Measurements from ENCODE around the gene KMO.

The KMO gene

DNA sequence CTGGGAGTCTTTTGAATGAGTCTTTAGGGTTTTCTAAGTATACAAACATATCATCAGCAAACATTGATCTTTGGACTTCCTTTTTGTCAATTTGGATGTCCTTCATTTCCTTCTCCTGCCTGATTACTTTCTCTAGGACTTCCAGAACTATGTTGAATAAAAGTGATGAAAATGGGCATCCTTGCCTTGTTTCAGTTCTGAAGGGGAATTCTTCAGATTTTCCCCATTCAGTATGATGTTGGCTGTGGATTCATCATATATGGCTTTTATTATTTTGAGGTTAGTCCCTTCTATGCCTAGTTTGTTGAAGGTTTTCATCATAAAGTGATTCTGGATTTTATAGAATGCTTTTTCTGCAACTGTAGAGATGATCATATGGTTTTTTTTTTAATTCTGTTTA lies 42.0 kb downstream of the KMO start:
- POLR2A ChIA-PET, result no interaction called here
- Histone ChIP-seq H3K4me3 (ENCODE audit: control insufficient read depth in 1 of 7, extremely low read depth in 1 of 7, insufficient read depth in 4 of 7, low read depth in 2 of 7, low read length in 6 of 7) (no peak overlapping the region), H3K4me1 (ENCODE audit: control extremely low read depth in 1 of 4, control insufficient read depth in 4 of 4, insufficient read depth in 4 of 4, low read length in 3 of 4) (no peaks in the 10 kb centered on the region), H3K9me3 (ENCODE audit: control extremely low read depth in 1 of 5, control insufficient read depth in 4 of 5, insufficient read depth in 2 of 5, low read depth in 1 of 5, low read length in 4 of 5) (peaks cover 0 to 12% (median 2%) of the 10 kb centered on the region in 5 experiments), H3K36me3 (ENCODE audit: control insufficient read depth in 4 of 4, insufficient read depth in 4 of 4, low read length in 3 of 4) (no peaks in the 10 kb centered on the region), H3K27ac (ENCODE audit: insufficient read depth in 1 of 2, low read depth in 1 of 2, low read length in 2 of 2, poor library complexity in 1 of 2, severe bottlenecking in 2 of 2) (no peak overlapping the region), H3K27me3 (replicated peaks in 2 of 5; ENCODE audit: control insufficient read depth in 4 of 5, insufficient read depth in 5 of 5, low read length in 4 of 5) (no peaks in the 10 kb centered on the region)
- CTCF ChIA-PET, result no interaction called here
- no peak for DNase-seq

DNA sequence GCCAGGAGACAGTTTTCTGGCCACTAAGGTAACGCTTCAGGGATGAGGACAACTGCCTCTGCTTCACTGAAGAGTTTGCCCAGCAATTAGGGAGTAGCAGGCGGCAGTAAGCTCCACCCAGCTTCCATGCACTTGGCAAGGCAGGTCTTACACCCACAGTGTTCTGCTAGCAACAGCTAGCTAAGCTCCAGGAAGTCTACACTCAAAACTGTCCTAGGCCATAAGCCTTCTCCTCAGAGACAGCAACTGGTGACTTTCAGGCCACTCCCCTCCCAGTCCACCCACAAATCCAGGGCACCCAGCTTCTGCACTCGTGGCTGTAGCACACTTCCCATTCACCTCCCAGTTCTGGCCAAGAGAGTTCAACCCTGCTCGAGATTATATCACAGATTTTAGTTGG lies 47.3 kb downstream of the KMO start:
- WGBS (ENCODE audit: insufficient coverage), result 86% methylated on average over 4 of the region's 4 CpGs
- H3K9me3 ChIP-seq (ENCODE audit: control extremely low read depth in 1 of 5, control insufficient read depth in 4 of 5, insufficient read depth in 2 of 5, low read depth in 1 of 5, low read length in 4 of 5), result peaks cover 0 to 19% (median 2%) of the 10 kb centered on the region in 5 experiments
- no peak overlapping the region for H3K4me3 ChIP-seq (ENCODE audit: control insufficient read depth in 1 of 7, extremely low read depth in 1 of 7, insufficient read depth in 4 of 7, low read depth in 2 of 7, low read length in 6 of 7)
- H3K27me3 ChIP-seq (replicated peaks in 2 of 5; ENCODE audit: control insufficient read depth in 4 of 5, insufficient read depth in 5 of 5, low read length in 4 of 5), result no peaks in the 10 kb centered on the region
- H3K4me1 ChIP-seq (ENCODE audit: control extremely low read depth in 1 of 4, control insufficient read depth in 4 of 4, insufficient read depth in 4 of 4, low read length in 3 of 4), result no peaks in the 10 kb centered on the region
- ChIA-PET CTCF (no interaction called here), POLR2A (no interaction called here)
- H3K36me3 ChIP-seq (ENCODE audit: control insufficient read depth in 4 of 4, insufficient read depth in 4 of 4, low read length in 3 of 4), result no peaks in the 10 kb centered on the region
- H3K27ac ChIP-seq (ENCODE audit: insufficient read depth in 1 of 2, low read depth in 1 of 2, low read length in 2 of 2, poor library complexity in 1 of 2, severe bottlenecking in 2 of 2), result no peak overlapping the region
- no peak for DNase-seq

DNA sequence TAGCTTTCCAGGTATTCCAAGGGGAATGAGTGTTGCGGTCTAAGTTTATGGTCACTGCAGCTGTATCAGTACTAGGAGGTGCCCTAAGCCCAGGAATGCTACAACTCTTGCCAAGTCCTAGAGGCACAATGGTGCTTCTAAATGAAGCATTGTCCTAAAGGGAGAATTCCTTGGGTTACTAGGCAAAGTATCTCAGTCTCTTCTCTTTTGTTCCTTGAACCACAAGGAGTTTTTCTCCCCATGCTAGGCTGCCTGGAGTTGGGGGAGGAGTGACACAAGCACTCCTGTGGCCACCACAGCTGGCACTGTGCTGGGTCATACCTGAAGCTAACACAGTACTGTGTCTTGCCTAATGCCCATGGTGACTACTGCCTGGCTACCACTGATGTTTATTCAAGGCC lies 50.7 kb downstream of the KMO start:
- Histone ChIP-seq H3K36me3 (ENCODE audit: control insufficient read depth in 4 of 4, insufficient read depth in 4 of 4, low read length in 3 of 4) (no peaks in the 10 kb centered on the region), H3K27ac (ENCODE audit: insufficient read depth in 1 of 2, low read depth in 1 of 2, low read length in 2 of 2, poor library complexity in 1 of 2, severe bottlenecking in 2 of 2) (no peak overlapping the region), H3K4me3 (ENCODE audit: control insufficient read depth in 1 of 7, extremely low read depth in 1 of 7, insufficient read depth in 4 of 7, low read depth in 2 of 7, low read length in 6 of 7) (no peak overlapping the region), H3K9me3 (ENCODE audit: control extremely low read depth in 1 of 5, control insufficient read depth in 4 of 5, insufficient read depth in 2 of 5, low read depth in 1 of 5, low read length in 4 of 5) (peaks cover 0 to 8% (median 0%) of the 10 kb centered on the region in 5 experiments), H3K27me3 (replicated peaks in 2 of 5; ENCODE audit: control insufficient read depth in 4 of 5, insufficient read depth in 5 of 5, low read length in 4 of 5) (no peaks in the 10 kb centered on the region), H3K4me1 (ENCODE audit: control extremely low read depth in 1 of 4, control insufficient read depth in 4 of 4, insufficient read depth in 4 of 4, low read length in 3 of 4) (no peaks in the 10 kb centered on the region)
- POLR2A ChIA-PET, result no interaction called here
- CTCF ChIA-PET, result no interaction called here
- WGBS (ENCODE audit: insufficient coverage), result 71% methylated on average over 1 of the region's 1 CpG
- no peak for DNase-seq

- DNase-seq, result no peak
- ChIA-PET POLR2A (no interaction called here), CTCF (no interaction called here)
- 98% methylated on average over 12 of the region's 14 CpGs for WGBS (ENCODE audit: insufficient coverage)
- H3K4me3 ChIP-seq (ENCODE audit: control insufficient read depth in 1 of 7, extremely low read depth in 1 of 7, insufficient read depth in 4 of 7, low read depth in 2 of 7, low read length in 6 of 7), result peak overlapping the region in 1 of 7 experiments; percentile 11
- no peaks in the 10 kb centered on the region for H3K36me3 ChIP-seq (ENCODE audit: control insufficient read depth in 4 of 4, insufficient read depth in 4 of 4, low read length in 3 of 4)
- H3K9me3 ChIP-seq (ENCODE audit: control extremely low read depth in 1 of 5, control insufficient read depth in 4 of 5, insufficient read depth in 2 of 5, low read depth in 1 of 5, low read length in 4 of 5), result peaks cover 0 to 5% (median 0%) of the 10 kb centered on the region in 5 experiments
- no peak overlapping the region for H3K27ac ChIP-seq (ENCODE audit: insufficient read depth in 1 of 2, low read depth in 1 of 2, low read length in 2 of 2, poor library complexity in 1 of 2, severe bottlenecking in 2 of 2)
- no peaks in the 10 kb centered on the region for H3K27me3 ChIP-seq (replicated peaks in 2 of 5; ENCODE audit: control insufficient read depth in 4 of 5, insufficient read depth in 5 of 5, low read length in 4 of 5)
- H3K4me1 ChIP-seq (ENCODE audit: control extremely low read depth in 1 of 4, control insufficient read depth in 4 of 4, insufficient read depth in 4 of 4, low read length in 3 of 4), result peaks cover 0 to 3% (median 0%) of the 10 kb centered on the region in 4 experiments
Measured at GRCh38 chr1:241586905-241587512, 54.8 kb downstream of the KMO start.

- no peak for DNase-seq
- Histone ChIP-seq H3K36me3 (ENCODE audit: control insufficient read depth in 4 of 4, insufficient read depth in 4 of 4, low read length in 3 of 4) (peaks cover 0 to 7% (median 4%) of the 10 kb centered on the region in 4 experiments), H3K9me3 (ENCODE audit: control extremely low read depth in 1 of 5, control insufficient read depth in 4 of 5, insufficient read depth in 2 of 5, low read depth in 1 of 5, low read length in 4 of 5) (no peaks in the 10 kb centered on the region), H3K27ac (ENCODE audit: insufficient read depth in 1 of 2, low read depth in 1 of 2, low read length in 2 of 2, poor library complexity in 1 of 2, severe bottlenecking in 2 of 2) (no peak overlapping the region), H3K27me3 (replicated peaks in 2 of 5; ENCODE audit: control insufficient read depth in 4 of 5, insufficient read depth in 5 of 5, low read length in 4 of 5) (no peaks in the 10 kb centered on the region), H3K4me3 (ENCODE audit: control insufficient read depth in 1 of 7, extremely low read depth in 1 of 7, insufficient read depth in 4 of 7, low read depth in 2 of 7, low read length in 6 of 7) (no peak overlapping the region), H3K4me1 (ENCODE audit: control extremely low read depth in 1 of 4, control insufficient read depth in 4 of 4, insufficient read depth in 4 of 4, low read length in 3 of 4) (peaks cover 0 to 3% (median 0%) of the 10 kb centered on the region in 4 experiments)
- POLR2A ChIA-PET, result no interaction called here
- CTCF ChIA-PET, result interaction anchor here (1.5 kb wide), 1 partner anchor 59 kb away, joined by 3 read pairs; no protein-coding TSS in a partner anchor
- WGBS (ENCODE audit: insufficient coverage), result 92% methylated on average over 6 of the region's 7 CpGs
Measured at GRCh38 chr1:241589521-241589920, 57.3 kb downstream of the KMO start.

DNA sequence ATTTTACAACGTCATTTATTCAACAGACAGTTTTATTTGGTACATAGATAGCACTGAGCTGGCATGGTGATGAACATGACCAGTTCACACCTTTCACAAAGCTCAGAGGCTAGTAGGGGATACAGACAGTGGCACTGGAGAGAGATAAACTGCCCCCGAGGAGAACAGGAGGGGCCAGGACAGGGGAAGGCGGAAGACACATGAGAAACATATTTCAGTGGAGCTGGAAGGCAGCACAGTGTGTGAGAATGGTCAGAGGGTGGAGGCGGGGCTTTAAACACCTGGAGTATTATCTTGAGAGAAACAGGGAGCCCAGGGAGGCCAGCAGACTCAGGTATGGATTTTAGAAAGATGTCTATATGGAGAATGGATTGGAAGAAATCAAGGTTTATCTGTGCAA lies 58.5 kb downstream of the KMO start:
- POLR2A ChIA-PET, result no interaction called here

GRCh38 chr1:241591317-241591716 lies 59.1 kb downstream of the KMO start:
- H3K27ac ChIP-seq (ENCODE audit: insufficient read depth in 1 of 2, low read depth in 1 of 2, low read length in 2 of 2, poor library complexity in 1 of 2, severe bottlenecking in 2 of 2), result no peak overlapping the region
- no peaks in the 10 kb centered on the region for H3K9me3 ChIP-seq (ENCODE audit: control extremely low read depth in 1 of 5, control insufficient read depth in 4 of 5, insufficient read depth in 2 of 5, low read depth in 1 of 5, low read length in 4 of 5)
- H3K4me3 ChIP-seq (ENCODE audit: control insufficient read depth in 1 of 7, extremely low read depth in 1 of 7, insufficient read depth in 4 of 7, low read depth in 2 of 7, low read length in 6 of 7), result no peak overlapping the region
- no peak for DNase-seq
- peaks cover 0 to 3% (median 0%) of the 10 kb centered on the region in 4 experiments for H3K4me1 ChIP-seq (ENCODE audit: control extremely low read depth in 1 of 4, control insufficient read depth in 4 of 4, insufficient read depth in 4 of 4, low read length in 3 of 4)
- H3K27me3 ChIP-seq (replicated peaks in 2 of 5; ENCODE audit: control insufficient read depth in 4 of 5, insufficient read depth in 5 of 5, low read length in 4 of 5), result no peaks in the 10 kb centered on the region
- peaks cover 2 to 13% (median 8%) of the 10 kb centered on the region in 4 experiments for H3K36me3 ChIP-seq (ENCODE audit: control insufficient read depth in 4 of 4, insufficient read depth in 4 of 4, low read length in 3 of 4)
- CTCF ChIA-PET, result interaction anchor here (1.0 to 1.8 kb wide), 4 partner anchors 19 to 87 kb away, joined by 3 to 7 read pairs (median 3); partner anchors contain the start of gene KMO
- POLR2A ChIA-PET, result no interaction called here

More for the DNA sequence above, 58.5 kb downstream of the KMO start:
- H3K4me1 ChIP-seq (ENCODE audit: control extremely low read depth in 1 of 4, control insufficient read depth in 4 of 4, insufficient read depth in 4 of 4, low read length in 3 of 4), result peaks cover 0 to 3% (median 0%) of the 10 kb centered on the region in 4 experiments
- H3K27me3 ChIP-seq (replicated peaks in 2 of 5; ENCODE audit: control insufficient read depth in 4 of 5, insufficient read depth in 5 of 5, low read length in 4 of 5), result no peaks in the 10 kb centered on the region
- CTCF ChIA-PET, result interaction anchor here (1.0 to 1.8 kb wide), 5 partner anchors 10 to 88 kb away, joined by 3 to 7 read pairs (median 3); partner anchors contain the start of gene KMO
- H3K4me3 ChIP-seq (ENCODE audit: control insufficient read depth in 1 of 7, extremely low read depth in 1 of 7, insufficient read depth in 4 of 7, low read depth in 2 of 7, low read length in 6 of 7), result no peak overlapping the region
- DNase-seq, result no peak
- no peaks in the 10 kb centered on the region for H3K9me3 ChIP-seq (ENCODE audit: control extremely low read depth in 1 of 5, control insufficient read depth in 4 of 5, insufficient read depth in 2 of 5, low read depth in 1 of 5, low read length in 4 of 5)
- peaks cover 2 to 13% (median 6%) of the 10 kb centered on the region in 4 experiments for H3K36me3 ChIP-seq (ENCODE audit: control insufficient read depth in 4 of 4, insufficient read depth in 4 of 4, low read length in 3 of 4)
- no peak overlapping the region for H3K27ac ChIP-seq (ENCODE audit: insufficient read depth in 1 of 2, low read depth in 1 of 2, low read length in 2 of 2, poor library complexity in 1 of 2, severe bottlenecking in 2 of 2)
- WGBS (ENCODE audit: insufficient coverage), result 96% methylated on average over 4 of the region's 4 CpGs
